GM06990 (cell line): ENCODE data around the gene CYYR1.

Experiments used
- DNase-seq: peaks from one replicate; pipeline ENCODE4 v3.0.0-alpha.2; 2011; ENCODE audit not compliant: insufficient read length; ENCODE audit errors: extremely low read depth
- H3K27me3 ChIP-seq: replicated peaks from 2 replicates; pipeline ENCODE4 v1.6.0; 2011; ENCODE audit warnings: low read length; ENCODE audit not compliant: control insufficient read depth, insufficient read depth
- H3K36me3 ChIP-seq: 2 replicates; pipeline ENCODE4 v1.5.1; 2011; ENCODE audit warnings: low read length; ENCODE audit not compliant: control insufficient read depth, insufficient read depth
- H3K4me3 ChIP-seq: replicated peaks from 2 replicates; pipeline ENCODE4 v1.5.1; 2011; ENCODE audit warnings: low read depth, mild to moderate bottlenecking, control low read depth, low read length
- CTCF ChIP-seq: IDR thresholded peaks from 2 replicates; pipeline ENCODE4 v1.5.1; 2011; ENCODE audit warnings: low read length, control low read depth, mild to moderate bottlenecking, inconsistent platforms; ENCODE audit not compliant: insufficient read depth, poor library complexity, severe bottlenecking

The CYYR1 gene

DNA sequence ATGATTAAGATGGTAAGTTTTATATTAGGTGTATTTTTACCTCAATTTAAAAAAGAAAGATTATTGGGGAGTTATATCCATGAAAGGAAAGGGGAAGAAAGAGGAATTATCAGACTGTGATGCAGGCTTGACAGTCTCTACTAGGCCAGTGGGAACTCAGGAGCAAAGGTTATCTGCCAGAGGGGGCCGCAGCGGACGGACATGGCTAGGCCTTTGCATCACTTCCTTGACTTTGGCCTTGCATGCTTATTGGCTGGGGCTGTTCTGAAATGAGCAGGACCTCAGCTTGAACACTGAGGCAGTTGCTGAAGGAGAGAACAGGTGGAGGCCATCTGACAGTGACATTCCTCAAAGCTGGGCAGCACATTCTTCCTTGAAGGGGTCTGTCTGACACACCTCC is 150.9 kb downstream of the CYYR1 start:
- H3K4me3 ChIP-seq: no peak overlapping the region
- no peak for DNase-seq
- H3K27me3 ChIP-seq: no peaks in the 10 kb centered on the region
- no peak for TF ChIP-seq CTCF
- no peaks in the 10 kb centered on the region for H3K36me3 ChIP-seq

- no peaks in the 10 kb centered on the region for H3K36me3 ChIP-seq
- DNase-seq: no peak
- no peak overlapping the region for H3K4me3 ChIP-seq
- TF ChIP-seq CTCF: no peak
- no peaks in the 10 kb centered on the region for H3K27me3 ChIP-seq
Observed at GRCh38 chr21:26421724-26422123, 151.4 kb downstream of the CYYR1 start.
